ENCODE data around the gene KRTAP9-7. TPM values are rescaled to one million over a fixed set of nuclear protein-coding genes. Genes with fewer than 3 reads are reported as not detected.

Gene KRTAP9-7
- total RNA-seq, 1 experiment from 2014 or later = not detected

- Histone ChIP-seq H3F3A (ENCODE audit: insufficient read depth, low read depth) (no peaks in the 10 kb centered on the region), H3K4me2 (no peak within 1 kb of the TSS), H3K27me3 (ENCODE audit: insufficient read depth, low read depth) (no peaks in the 10 kb centered on the region), H2AFZ (no peak within 1 kb of the TSS), H3K4me3 (no peak within 1 kb of the TSS), H3K9me2 (ENCODE audit: insufficient read depth) (no peaks in the 10 kb centered on the region), H3K36me3 (ENCODE audit: low read depth) (no peaks in the 10 kb centered on the region), H3K9me3 (ENCODE audit: insufficient read depth, low read depth) (no peaks in the 10 kb centered on the region), H3K27ac (no peak within 1 kb of the TSS), H4K20me1 (ENCODE audit: insufficient read depth) (no peaks in the 10 kb centered on the region), H3K4me1 (replicated peaks; ENCODE audit: insufficient read depth) (no peaks in the 10 kb centered on the region), H3K79me2 (ENCODE audit: low read depth) (no peaks in the 10 kb centered on the region)
- no peak for DNase-seq
- BruUV-seq (replicated peaks) = no TSS peak
- ChIA-PET POLR2A (ENCODE audit: unreplicated experiment) (no interaction called here), CTCF (no interaction called here)
- intact Hi-C loops (cut with micrococcal nuclease; ENCODE audit: unreplicated experiment) = no loop called here
- TF ChIP-seq CTCF (conservative IDR thresholded peaks at IDR 0.05) (no peak), EZH2 (IDR thresholded peaks at IDR 0.05; ENCODE audit: low read depth) (no peak)
Measured at GRCh38 chr17:41301916-41302901, 26.7 kb downstream of the KRTAP9-7 start, which contains the start of gene KRTAP29-1. KRTAP29-1 (minus strand) TSS chr17:41302851; CDS start chr17:41302851, 0 bp downstream.

- H3K4me1 ChIP-seq (replicated peaks; ENCODE audit: insufficient read depth) = no peaks in the 10 kb centered on the region
- H3K4me2 ChIP-seq = no peak overlapping the region
- no peak overlapping the region for H3K27ac ChIP-seq
- H2AFZ ChIP-seq = no peak overlapping the region
- intact Hi-C loops (cut with micrococcal nuclease; ENCODE audit: unreplicated experiment) = no loop called here
- DNase-seq = no peak
- H4K20me1 ChIP-seq (ENCODE audit: insufficient read depth) = no peaks in the 10 kb centered on the region
- POLR2A ChIA-PET (ENCODE audit: unreplicated experiment) = interaction anchor here (0.5 kb wide), 1 partner anchor 469 kb away, joined by 3 read pairs; no protein-coding TSS in a partner anchor
- no peaks in the 10 kb centered on the region for H3K27me3 ChIP-seq (ENCODE audit: insufficient read depth, low read depth)
- BruUV-seq (replicated peaks) = no TSS peak
- H3K9me2 ChIP-seq (ENCODE audit: insufficient read depth) = no peaks in the 10 kb centered on the region
- H3K79me2 ChIP-seq (ENCODE audit: low read depth) = no peaks in the 10 kb centered on the region
- CTCF ChIA-PET = no interaction called here
- H3K4me3 ChIP-seq = no peak overlapping the region
- no peaks in the 10 kb centered on the region for H3F3A ChIP-seq (ENCODE audit: insufficient read depth, low read depth)
- H3K9me3 ChIP-seq (ENCODE audit: insufficient read depth, low read depth) = no peaks in the 10 kb centered on the region
- TF ChIP-seq EZH2 (IDR thresholded peaks at IDR 0.05; ENCODE audit: low read depth) = no peak
- H3K36me3 ChIP-seq (ENCODE audit: low read depth) = no peaks in the 10 kb centered on the region
Measured at GRCh38 chr17:41302981-41303380, 27.5 kb downstream of the KRTAP9-7 start.

GRCh38 chr17:41304091-41304490 lies 28.6 kb downstream of the KRTAP9-7 start:
- ChIA-PET POLR2A (ENCODE audit: unreplicated experiment) (no interaction called here), CTCF (no interaction called here)
- DNase-seq = no peak
- H4K20me1 ChIP-seq (ENCODE audit: insufficient read depth) = no peaks in the 10 kb centered on the region
- H3K9me2 ChIP-seq (ENCODE audit: insufficient read depth) = no peaks in the 10 kb centered on the region
- H3F3A ChIP-seq (ENCODE audit: insufficient read depth, low read depth) = no peaks in the 10 kb centered on the region
- H3K4me2 ChIP-seq = no peak overlapping the region
- H3K4me1 ChIP-seq (replicated peaks; ENCODE audit: insufficient read depth) = no peaks in the 10 kb centered on the region
- no peaks in the 10 kb centered on the region for H3K36me3 ChIP-seq (ENCODE audit: low read depth)
- H2AFZ ChIP-seq = no peak overlapping the region
- TF ChIP-seq CTCF (conservative IDR thresholded peaks at IDR 0.05) (no peak), EZH2 (IDR thresholded peaks at IDR 0.05; ENCODE audit: low read depth) (no peak)
- no peaks in the 10 kb centered on the region for H3K27me3 ChIP-seq (ENCODE audit: insufficient read depth, low read depth)
- no peak overlapping the region for H3K4me3 ChIP-seq
- no peaks in the 10 kb centered on the region for H3K79me2 ChIP-seq (ENCODE audit: low read depth)
- H3K27ac ChIP-seq = no peak overlapping the region
- H3K9me3 ChIP-seq (ENCODE audit: insufficient read depth, low read depth) = no peaks in the 10 kb centered on the region
- BruUV-seq (replicated peaks) = no TSS peak
- intact Hi-C loops (cut with micrococcal nuclease; ENCODE audit: unreplicated experiment) = no loop called here

All from PC-9 (cell line).